Measurements from ENCODE around the gene RGL3.

DNA sequence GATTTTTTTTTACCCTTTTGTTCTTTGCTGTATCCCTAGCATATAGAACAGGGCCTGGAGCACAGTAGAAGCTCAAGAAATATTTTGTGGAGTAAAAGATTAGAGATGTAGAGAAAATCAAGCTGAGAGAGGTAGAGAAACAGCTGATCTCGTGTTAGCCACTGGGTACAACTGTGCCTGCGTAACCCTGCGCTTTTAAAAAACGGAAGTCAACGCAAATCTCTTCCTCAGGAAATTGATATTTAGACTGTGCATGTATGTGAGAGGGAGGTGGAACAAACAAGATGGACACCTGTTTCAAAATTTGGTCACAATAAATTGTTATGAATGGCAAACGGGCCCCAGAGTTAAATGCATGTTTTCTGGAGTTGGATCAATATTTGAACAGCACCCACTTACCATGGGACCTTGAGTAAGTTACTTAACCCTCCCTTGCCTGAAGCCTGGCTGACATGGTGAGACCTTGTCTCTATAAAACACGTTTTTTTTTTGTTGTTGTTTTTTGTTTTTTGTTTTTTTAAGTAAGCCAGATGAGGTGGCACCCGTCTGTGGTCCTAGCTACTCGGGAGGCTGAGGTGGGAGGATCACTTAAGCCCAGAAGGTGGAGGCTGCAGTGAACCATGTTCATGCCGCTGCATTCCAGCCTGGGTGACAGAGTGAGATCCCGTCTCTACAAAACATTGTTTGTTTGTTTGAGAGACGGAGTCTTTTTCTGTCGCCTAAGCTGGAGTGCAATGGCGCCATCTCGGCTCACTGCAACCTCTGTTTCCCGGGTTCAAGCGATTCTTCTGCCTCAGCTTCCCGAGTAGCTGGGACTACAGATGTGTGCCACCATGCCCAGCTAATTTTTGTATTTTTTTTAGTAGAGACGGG, 31.7 kb downstream of the RGL3 start:
- TF ChIP-seq POLR2A (IDR thresholded peaks at IDR 0.05; ENCODE audit: low read depth, low read length) = no peak
- TF ChIP-seq POLR2AphosphoS5 (IDR thresholded peaks at IDR 0.05; ENCODE audit: low read depth, low read length) = no peak
- no peak for TF ChIP-seq TAF1 (IDR thresholded peaks at IDR 0.05; ENCODE audit: borderline replicate concordance, low read depth, low read length)
